Measurements from ENCODE around the gene ZNF524. TPM values are rescaled to one million over a fixed set of nuclear protein-coding genes. Genes with fewer than 3 reads are reported as not detected.

ZNF524 gene
- total RNA-seq, 1 donor from 2014 or later, result 37.8 TPM

DNA sequence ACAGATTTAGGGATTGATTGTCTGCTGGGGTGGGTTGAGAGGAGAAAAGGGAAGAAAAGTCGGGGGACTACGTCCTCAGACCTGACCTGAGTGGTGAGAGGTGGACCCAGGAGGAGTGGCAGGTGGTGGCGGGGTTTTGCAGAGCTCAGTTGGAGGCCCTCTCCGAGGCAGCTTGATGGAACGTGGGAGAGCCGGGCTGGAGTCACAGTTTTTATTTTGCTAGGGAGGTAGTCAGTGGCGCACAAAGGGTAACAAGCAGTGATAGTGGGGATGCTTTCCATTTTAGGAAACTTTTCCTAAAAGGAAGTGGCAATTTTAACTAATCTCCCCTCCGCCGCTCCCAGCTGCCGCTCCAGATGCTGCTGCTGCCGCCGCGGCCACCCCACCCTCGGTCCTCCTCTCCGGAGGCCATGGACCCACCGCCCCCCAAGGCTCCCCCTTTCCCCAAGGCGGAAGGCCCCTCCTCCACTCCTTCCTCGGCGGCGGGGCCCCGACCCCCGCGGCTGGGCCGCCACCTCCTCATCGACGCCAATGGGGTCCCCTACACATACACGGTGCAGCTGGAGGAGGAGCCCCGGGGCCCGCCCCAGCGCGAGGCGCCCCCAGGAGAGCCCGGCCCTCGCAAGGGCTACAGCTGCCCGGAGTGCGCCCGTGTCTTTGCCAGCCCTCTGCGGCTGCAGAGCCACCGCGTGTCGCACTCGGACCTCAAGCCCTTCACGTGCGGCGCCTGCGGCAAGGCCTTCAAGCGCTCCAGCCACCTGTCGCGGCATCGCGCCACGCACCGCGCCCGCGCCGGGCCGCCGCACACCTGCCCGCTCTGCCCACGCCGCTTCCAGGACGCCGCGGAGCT lies 42.3 kb downstream of the ZNF524 start:
- DNase-seq (ENCODE audit: low spot score), result no peak

DNA sequence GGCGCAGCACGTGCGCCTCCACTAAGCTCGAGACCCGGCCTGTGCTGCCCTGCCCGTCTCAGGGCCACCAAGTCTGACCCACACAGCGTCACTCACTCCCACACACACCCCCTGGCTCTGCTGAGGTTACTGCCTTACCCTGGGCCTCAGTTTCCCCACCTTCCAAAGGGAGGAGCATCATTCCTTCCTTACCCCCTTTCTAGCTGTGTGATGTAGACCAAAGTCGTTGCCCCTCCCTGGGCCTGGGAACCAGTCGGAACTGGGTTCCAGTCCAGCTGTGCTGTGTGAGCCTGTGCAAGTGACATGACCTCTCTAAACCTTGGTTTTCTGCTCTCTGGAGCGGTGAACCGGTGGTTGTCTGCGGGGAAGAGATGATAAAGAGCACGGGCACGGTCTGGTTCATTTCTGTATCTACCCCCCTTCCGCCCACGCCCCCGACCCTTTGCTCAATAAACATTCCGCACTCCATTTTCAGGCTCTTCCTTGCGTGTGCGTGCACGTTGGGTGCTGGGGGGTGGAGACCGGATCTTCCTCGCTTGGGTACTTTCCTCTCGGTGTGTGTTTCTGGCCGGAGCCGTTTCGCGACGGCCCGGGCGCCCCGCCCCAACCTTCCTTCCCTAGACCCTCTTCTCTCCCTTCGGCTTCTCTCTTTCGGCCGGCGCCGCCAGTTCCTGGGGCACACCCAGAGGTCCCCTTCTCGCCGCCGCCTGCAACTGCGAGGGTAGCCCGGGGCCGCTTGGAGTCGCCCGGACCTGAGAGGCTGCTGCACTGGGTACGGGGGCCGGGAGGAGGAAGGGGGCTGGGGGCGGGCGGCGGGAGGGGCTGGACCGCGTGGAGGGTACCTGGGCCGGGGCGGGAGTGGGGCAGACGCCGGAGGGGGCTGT lies 43.2 kb downstream of the ZNF524 start, which contains the start of gene ZNF581:
Gene ZNF581 (plus strand): TSS at position 647 of the 884 bp plus-strand sequence. CDS start 923 bp downstream, outside the sequence.
- peak; percentile 75 for DNase-seq (ENCODE audit: low spot score)

DNA sequence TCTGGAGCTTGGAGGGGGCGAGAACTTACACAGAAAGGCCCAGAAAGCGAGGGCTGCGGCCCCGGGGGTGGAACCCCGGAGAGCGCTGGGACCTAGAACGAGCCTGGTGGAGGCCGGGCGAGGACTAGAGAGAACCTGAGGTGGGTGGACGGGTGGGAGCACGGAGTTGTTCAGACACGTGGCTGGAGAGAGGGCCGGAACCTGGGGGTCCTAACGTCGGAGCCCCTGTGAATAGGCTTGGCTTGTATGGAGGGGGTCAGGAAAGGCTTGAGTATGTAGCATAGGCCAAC lies 43.7 kb downstream of the ZNF524 start:
- DNase-seq (ENCODE audit: low spot score), result no peak

DNA sequence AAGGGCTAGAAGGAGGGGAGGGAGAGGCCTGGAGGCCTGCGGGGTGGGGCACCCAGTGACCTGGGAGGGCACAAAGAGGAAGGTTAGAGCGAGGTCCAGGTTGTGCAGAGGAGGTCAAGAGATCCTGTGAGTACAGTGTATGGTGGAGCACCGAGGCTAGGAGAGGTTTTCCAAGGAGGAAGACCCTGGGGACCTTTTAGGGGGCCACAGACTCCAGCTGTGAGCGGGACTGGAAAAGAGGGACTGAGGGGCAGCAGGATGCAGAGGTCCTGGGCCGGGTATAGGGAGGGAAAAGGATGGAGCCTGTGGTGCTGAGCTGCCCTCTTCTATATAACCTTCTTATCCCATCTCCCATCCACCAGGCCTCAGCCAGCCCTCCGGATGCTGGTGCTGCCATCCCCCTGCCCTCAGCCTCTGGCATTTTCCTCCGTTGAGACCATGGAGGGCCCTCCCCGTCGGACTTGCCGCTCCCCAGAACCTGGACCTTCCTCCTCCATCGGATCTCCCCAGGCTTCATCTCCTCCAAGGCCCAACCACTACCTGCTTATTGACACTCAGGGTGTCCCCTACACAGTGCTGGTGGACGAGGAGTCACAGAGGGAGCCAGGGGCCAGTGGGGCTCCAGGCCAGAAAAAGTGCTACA lies 44.2 kb downstream of the ZNF524 start:
- DNase-seq (ENCODE audit: low spot score), result no peak

DNA sequence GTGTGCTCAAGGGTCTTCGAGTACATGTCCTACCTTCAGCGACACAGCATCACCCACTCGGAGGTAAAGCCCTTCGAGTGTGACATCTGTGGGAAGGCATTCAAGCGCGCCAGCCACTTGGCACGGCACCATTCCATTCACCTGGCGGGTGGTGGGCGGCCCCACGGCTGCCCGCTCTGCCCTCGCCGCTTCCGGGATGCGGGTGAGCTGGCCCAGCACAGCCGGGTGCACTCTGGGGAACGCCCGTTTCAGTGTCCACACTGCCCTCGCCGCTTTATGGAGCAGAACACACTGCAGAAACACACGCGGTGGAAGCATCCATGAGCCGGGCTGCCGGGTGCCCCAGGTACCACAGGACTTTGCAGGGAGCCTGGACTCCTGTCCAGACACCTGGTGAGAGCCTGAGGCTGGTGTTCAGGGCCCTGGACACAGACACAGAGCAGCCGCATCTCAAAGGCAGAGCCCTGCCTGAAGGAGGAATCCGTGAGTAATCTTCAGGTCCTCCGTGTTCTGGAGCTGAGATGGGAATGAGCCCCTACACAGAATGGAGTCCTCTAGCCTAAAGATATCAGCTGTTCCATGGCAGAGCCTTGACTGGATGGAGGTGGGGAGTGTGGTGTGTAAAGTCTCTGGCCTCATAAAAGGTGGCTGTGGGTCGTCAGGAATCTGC lies 44.9 kb downstream of the ZNF524 start:
- DNase-seq (ENCODE audit: low spot score), result no peak

DNA sequence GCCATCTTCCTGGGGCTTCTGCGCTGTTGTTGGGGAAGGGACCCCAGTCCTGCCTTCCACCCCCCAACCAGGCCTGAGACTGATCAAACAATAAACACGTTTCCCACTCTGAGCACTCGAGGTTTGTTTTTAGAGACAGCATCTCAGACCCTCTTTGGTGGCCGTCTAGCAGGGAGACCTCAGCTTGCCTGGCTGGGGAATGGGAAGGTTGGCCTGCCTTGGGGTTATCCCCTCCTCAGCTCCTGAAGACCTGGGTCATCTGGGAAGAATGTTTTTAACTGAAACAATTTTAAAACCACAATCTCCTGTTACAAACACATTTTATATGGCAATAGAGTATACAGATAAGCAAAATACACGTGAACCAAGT lies 45.4 kb downstream of the ZNF524 start:
- DNase-seq (ENCODE audit: low spot score), result no peak

DNA sequence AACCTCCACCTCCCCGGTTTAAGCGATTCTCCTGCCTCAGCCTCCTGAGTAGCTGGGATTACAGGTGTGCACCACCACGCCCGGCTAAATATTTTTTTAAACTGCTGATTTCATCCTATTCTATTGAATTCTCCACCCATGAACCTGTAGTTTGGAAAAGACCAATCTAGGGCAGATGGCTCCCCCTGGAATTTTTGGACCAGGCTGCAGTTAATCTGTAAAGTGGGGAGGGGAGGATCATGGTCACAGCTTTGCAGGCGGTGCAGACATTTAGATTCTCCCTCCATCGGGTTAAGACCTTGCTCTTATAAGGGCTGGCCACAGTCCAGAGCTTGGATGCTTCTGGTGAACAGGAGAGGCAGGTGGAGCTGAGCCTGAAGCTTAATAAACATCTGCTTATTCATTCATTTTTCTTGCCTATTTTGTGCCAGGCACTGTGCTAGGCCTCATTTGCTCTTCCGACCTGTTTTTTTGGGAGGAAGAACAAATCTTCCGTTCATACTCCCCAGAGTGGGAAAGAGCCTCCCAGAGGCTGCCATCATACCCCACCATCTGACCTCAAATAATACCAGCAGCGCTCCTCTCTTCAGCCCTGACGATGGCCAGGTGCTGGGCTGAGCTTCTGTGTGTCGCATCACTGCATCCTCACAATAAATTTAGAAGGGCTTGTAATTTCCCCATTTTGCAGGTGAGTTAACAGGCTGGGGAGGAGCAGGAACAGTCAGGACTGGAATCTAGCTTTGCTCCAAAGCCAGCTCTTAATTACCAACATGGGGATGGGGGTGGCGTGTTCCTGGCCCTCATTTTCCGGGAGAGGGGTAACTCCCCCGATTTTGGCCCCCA lies 47.0 kb downstream of the ZNF524 start:
- DNase-seq (ENCODE audit: low spot score), result no peak

DNA sequence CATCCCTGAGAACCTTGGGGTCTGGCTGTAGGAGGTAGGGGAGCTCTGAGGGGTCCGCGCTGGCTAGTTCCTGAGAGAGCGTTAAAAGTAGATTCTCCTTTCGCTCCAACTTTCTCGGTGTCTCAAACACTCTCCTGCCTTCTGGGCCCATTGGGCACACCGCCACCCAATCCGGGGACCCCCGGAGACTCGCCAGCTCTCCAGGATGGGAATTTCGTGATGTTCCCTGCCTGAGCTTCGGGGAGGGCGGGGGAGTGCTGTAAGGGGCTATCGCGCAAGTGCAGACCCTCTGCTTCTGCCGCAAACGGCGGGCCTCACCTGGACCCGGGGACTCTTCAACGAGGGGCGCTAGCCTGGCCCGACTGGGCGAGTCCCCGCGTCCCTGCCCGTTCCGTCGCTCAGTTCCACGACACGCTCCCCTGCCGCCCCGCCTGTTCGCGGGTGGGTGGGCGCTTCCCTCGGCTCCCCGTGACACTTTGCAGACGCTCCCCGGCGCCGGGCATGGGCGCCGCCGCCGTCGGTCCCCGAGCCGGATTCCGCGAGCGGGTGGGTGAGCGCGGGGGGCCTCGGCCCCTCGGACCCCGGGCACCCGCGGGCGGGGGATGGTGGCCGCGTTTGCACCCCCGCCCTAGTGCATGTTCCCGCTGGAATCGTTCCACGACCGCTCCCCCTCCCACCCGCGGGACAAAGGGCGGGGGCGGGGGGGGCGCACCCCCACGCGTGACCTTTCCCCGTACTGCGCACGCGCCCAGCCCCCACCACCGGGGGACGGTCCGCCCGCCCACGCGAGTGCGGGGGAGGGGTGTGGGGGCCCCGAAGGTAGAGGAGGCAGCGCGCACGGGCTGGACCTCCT lies 47.9 kb downstream of the ZNF524 start, which contains the start of gene CCDC106:
Gene CCDC106 (plus strand): TSS at position 481 of the 853 bp plus-strand sequence. CDS start 835 bp downstream, outside the sequence.
- no peak for DNase-seq (ENCODE audit: low spot score)

DNA sequence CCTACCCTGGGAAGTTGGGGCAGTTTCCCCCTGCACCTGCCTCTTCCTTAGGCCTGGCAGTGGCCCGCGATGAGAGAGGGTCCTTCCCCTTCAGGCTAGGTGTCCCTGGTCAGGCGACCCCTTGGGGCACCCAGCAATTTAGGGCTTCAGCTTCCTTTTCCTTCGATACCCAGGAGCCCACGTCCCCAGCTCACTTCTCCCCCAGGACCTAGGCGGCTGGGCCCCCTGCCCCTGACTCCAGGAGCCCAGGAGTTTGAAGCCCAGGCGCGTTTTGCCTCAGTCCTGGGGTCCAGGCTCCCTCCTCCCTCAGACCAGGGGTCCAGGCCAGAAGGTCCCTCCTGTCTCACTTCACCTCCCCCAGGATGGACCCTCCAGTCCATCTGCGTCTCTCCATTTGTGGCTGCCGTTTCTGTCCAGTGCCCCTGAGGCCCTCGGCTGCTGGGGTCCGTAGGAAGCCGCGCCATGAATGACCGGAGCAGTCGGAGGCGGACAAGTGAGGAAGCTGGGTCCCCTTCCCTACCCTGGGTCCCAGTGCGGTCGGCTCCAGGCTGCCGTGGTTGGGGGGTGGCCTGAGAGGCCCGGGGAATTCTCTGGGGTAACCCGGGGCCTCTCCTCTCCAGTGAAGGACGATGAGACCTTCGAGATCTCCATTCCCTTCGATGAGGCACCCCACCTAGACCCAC lies 48.6 kb downstream of the ZNF524 start:
- no peak for DNase-seq (ENCODE audit: low spot score)

DNA sequence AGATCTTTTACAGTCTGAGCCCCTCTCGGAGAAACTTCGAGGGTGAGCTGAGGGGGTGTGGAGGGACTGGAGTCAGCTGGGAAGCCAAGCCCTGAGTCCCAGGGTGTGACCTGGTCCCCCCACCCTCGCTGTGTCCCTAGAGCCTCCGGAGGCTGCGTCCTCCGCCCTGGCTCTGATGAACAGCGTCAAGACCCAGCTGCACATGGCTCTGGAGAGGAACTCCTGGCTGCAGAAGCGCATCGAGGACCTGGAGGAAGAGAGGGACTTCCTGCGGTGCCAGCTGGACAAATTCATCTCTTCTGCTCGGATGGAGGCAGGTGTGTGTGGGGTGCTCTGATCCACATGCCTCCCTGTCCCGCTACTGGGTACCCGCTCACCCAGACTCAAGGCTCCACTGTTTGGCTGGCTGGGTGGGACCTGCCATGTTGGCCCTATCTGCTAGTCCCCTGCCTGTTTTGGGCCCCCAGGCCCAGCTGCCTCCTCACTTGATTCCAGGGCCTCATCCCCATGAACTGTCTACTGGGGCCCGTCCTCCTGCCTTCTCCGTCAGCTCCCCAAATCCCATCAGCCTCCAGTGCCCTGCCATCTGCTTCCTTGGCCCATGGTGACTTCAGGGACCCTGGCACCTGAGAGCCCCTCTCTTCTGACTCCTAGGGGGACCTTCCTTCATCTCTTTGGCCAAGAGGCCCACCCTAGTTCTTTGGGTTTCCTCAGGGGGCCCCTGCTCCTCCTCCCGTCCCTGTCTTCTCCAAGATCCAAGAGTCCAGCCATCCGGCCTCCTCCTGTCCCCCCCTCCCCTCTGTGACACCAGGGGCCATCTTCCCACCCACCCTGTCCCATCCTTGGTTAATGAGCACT lies 49.4 kb downstream of the ZNF524 start:
- DNase-seq (ENCODE audit: low spot score), result no peak

DNA sequence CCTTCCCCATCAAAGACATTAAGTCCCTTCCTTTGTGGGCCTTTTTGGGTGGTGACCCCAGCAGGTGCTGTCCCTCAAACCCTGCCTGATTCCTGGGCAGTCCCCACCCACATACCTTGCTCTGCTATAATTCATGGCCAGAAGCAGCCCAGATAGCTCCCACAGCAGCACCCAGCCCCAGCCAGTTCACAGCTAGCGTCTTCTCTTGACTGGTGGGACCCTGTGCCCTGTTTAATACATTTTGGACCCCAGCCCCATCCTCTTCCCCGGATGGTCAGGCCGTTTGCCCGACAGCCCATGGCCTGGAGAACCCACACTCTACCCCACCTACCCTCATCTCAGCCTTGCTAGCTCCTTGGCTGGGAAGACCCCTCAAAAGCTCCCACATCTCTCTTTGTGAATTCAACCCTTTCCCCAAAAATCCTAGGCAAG lies 50.1 kb downstream of the ZNF524 start:
- DNase-seq (ENCODE audit: low spot score), result no peak

DNA sequence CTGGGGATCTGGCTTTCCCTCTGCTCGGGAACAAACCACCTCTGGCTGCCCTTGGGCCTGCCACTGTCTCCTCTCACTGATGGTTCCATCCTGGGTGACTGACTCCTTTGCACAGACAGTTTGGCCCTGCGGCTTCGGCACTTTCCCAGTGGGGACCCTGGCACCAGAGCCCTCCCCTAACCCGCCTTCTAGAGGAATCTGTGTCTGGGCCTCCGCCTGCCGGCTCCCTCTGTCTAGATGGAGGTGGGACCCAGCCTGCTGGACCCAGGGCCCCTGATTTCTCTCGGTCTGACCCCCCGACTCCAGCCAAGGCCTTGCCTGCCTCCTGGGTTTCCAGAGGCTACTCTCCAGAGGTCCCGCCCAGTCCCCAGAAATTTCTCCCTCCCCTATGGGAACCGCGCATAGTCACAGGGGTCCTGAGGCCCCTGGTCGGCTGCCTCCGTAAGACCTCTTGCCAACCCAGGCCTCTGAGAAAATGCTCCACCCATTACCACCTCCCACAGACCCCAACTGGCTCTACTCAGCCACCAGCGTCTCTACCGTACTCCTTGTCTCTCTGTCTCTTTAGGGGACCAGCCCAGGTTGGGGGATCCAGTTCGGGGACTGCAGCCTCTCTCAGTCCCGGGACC lies 50.6 kb downstream of the ZNF524 start:
- no peak for DNase-seq (ENCODE audit: low spot score)

DNA sequence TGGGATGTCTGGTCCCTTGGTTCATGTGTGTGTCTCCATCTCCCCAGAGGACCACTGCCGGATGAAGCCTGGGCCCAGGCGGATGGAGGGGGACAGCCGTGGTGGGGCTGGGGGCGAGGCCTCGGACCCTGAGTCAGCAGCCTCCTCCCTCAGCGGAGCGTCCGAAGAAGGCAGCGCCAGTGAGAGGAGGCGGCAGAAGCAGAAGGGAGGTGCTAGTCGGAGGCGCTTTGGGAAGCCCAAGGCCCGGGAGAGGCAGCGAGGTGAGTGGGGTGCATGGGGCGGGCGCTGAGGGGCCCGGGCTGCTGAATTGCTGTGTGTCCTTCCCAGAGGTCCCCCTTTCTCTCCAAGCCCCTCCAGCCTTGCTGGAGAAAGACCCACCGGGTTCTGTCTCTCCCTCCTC lies 51.1 kb downstream of the ZNF524 start:
- DNase-seq (ENCODE audit: low spot score), result no peak

DNA sequence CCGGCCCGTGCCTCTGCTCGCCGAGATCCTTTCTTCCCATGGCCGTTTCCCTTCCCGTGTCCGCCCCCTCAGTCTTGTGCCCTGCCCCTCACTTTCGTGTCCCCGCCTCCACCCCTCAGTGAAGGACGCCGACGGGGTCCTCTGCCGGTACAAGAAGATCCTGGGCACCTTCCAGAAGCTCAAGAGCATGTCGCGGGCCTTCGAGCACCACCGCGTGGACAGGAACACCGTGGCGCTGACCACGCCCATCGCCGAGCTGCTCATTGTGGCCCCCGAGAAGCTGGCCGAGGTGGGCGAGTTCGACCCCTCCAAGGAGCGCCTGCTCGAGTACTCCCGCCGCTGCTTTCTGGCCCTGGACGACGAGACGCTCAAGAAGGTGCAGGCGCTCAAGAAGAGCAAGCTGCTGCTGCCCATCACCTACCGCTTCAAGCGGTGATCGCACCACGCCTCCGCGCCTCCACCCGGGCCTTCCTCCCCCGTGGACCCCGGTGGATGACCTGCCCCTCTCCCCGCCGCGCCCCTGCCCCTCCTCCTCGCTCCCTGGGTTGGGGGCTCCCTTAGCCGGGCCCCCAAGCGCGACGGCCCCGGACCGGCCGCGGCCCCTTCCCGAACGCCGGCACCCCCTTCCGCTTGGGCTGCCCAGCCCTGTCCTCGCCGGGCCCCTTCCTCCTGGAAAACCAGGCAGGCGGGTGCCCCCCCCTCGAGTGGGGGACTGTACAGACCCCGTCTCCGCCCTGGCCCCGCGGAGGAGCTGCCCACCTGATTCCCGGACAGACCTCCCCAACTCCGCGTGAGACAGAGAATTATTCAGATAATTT lies 52.4 kb downstream of the ZNF524 start:
- no peak for DNase-seq (ENCODE audit: low spot score)

All from mucosa of gallbladder (tissue), 1 donor.